Activated T-cell treated with anti-CD3 and anti-CD28 coated beads for 4 hours (primary cell): Measurements from ENCODE around the gene REEP6.
"Not testable (repeated sequence)": the region's sequence is repeated elsewhere in the genome, so short reads cannot be mapped to it uniquely, and the experiment has no call there.

Experiments
- DNase-seq: peaks from one replicate; pipeline ENCODE4 v3.0.0-alpha.2; 2020

The REEP6 gene

DNA sequence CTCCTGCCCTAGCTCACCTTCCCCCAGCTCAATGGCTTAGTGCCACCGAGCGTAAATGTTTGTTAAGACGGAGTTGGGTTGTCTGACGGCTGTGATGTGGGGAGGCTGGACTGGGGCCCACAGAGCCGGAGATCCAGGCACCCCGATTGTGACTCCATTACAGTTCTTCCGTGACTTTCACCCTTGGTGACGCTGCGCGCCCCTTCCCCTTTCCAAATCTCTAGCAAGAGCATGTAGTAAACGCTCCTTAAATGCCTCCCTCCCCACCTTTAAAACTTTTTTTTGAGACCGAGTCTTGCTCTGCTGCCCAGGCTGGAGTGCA is 829 bp downstream of the REEP6 start:
- DNase-seq, result no peak

DNA sequence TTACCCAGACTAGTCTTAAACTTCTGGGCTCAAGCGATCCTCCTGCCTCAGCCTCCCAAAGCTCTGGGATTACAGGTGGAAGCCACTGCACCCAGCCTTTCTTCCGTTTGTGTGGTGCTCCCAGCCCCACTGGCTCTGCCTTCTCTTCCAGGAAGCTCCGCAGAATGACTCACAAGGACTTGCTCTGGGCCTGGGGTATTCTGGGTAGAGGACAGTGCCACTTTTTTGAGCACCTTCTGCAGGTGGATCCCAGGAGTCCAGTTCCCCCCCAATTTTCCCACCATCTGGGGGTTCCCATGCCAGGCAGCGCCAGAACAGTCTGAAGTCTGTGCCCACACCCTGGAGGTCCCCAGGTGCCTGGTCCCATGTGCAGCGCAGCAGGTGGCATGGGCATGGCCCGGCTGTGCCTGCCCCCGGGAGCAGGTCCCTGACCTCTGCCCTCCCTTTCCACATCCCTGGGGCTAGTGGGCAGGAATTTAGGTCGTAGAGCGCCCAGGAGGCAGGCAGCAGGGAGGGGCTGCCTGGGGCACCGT is 1.6 kb downstream of the REEP6 start:
- no peak for DNase-seq

DNA sequence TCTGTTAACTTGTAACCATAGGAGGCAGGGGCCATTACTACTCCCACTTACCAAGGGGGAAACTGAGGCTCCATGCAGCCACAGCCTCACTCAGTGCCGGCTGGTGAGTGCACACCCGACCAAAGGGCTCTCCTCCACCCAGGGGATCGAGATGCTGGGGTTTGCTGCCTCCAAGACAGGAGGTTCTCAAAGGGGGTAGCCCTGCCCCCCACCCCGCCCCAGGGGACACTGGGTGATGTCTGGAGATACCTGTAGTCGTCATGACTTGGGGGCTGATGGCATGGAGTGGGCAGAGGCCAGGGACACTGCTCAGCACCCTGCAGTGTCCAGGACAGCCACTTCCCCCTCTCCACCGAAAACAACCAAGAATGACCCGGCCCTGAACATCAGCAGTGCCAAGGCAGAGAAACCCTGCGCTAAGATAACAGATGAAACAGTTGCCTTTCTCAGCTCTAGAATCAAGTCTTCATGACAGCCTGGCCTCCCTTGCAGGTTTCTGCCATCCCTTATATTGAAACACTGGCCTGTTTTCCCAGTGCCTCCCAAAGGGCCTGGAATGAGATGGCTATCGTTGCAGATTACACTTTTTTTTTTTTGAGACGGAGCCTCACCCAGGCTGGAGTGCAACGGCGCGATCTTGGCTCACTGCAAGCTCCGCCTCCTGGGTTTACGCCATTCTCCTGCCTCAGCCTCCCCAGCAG is 3.3 kb downstream of the REEP6 start:
- no peak for DNase-seq

DNA sequence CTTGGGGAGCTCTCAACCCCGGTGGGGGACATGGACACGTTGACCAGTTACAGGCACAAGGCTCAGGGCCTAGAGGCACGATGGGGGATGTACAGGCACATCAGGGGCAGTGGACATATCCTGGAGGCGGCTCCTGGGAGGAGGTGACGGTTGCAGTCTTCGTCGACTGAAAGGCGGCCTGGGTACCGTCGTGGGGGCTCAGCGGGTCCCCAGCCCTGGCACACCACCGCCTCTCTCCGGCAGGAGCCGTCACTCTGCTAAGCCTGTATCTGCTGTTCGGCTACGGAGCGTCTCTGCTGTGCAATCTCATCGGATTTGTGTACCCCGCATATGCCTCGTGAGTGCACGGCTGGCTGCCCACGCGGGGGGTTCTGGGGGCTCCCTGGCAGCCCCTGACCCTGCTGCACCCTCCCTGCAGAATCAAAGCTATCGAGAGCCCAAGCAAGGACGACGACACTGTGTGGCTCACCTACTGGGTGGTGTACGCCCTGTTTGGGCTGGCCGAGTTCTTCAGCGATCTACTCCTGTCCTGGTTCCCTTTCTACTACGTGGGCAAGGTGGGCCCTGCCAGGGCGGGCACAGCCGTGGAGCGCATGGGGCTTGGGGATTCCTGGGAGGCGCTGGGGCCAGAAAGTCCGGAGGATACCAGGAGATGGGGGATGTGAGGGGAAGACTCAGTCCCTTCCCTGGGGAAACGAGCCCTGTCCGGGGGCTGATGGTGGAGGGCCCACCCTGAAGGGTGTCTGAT is 4.2 kb downstream of the REEP6 start:
- no peak for DNase-seq

DNA sequence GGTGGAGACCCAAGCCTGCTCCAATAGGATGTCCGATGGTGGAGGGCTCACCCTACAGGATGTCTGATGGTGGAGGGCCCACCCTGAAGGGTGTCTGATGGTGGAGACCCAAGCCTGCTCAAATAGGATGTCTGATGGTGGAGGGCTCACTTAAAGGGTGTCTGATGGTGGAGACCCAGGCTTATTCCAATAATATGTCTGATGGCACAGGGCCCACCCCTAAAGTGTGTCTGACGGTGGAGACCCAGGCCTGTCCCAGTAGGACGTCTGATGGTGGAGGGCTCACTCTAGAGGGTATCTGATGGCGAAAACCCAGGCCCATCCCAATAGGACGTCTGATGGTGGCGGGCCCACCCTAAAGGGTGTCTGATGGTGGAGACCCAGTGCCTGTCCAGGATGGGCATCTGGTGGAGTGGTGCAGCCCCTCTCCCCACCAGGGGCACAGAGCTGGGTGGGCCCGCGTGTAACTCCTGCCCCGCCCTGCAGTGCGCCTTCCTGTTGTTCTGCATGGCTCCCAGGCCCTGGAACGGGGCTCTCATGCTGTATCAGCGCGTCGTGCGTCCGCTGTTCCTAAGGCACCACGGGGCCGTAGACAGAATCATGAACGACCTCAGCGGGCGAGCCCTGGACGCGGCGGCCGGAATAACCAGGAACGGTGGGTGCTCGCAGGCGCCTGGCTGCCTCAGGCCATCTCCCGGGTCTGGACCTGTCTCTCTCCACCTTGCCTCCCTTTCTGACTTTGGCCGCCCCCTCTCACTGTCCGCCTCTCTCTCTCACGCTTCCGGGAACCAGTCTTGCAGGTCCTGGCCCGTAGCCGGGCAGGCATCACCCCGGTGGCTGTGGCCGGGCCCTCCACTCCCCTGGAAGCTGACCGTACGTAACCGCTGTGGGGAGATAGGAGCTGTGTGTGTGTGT is 5.1 kb downstream of the REEP6 start:
- DNase-seq, result no peak

DNA sequence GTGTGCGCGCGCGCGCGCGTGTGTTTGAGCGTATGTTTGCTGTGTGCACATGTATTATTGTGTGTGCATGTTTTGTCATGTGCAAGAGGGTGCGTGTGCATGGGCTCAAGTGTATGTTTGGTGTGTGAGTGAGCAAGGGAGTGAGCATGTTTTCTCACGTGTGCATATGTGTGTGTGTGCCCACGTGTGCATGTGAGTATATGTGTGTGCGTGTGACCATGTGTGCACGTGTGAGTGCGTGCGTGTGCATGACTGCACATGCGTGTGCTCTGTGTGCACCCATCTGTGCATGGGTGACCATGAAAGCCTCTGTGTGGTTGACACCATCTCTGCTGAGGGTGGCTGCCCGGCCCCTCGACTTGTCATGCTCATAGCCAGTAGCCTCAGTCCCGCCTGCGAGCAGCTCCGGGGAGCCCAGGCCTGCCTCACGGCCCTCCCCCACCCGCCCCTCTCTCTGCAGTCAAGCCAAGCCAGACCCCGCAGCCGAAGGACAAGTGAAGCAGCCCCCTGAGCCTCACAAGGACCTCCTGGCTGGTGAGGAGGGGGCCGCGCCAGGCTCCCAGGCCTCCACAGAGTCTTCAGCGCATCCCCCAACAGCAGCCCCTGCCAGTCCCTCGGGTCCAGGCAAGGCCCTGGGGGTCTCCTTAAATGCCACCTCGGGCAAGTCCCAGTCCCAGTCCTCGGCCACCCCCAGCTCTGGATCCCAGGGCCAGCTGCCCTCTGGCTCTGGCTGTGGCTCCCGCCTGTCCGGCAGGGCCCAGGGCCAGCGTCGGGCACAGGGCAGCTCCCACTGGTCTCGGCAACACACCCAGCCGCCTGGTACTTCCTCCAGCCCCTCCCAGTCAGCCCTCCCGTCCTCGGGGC is 6.0 kb downstream of the REEP6 start:
- DNase-seq, result no peak

DNA sequence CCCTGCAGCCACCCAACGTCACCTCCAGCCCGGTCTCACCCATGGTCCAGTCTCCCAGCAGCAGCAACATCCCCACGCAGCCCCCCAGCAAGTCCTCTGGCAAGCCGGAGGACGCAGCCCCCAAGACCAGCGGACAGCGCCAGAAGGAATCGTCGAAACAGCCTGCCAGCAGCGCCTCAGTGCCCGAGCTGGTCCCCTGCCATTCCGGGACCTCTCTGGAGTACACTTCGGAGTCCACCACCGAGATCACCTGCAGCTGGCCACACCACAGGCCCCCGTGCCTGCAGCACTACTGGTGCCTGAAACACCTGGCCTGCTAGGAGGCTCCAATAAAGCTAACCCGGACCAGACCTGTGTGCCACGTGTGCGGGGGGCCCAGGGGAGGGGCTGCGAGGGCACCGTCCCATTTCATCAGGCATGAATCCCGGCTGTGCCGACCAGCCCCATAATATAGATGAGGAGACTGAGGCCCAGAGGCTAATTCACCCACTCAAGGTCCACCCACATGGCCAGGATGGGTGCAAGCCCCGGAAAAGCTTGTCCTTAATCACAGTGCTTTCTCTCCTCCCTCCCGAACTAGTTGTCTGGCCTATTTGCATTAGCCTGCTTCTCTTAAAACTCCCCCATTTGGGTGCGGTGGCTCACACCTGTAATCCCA is 6.7 kb downstream of the REEP6 start:
- no peak for DNase-seq

DNA sequence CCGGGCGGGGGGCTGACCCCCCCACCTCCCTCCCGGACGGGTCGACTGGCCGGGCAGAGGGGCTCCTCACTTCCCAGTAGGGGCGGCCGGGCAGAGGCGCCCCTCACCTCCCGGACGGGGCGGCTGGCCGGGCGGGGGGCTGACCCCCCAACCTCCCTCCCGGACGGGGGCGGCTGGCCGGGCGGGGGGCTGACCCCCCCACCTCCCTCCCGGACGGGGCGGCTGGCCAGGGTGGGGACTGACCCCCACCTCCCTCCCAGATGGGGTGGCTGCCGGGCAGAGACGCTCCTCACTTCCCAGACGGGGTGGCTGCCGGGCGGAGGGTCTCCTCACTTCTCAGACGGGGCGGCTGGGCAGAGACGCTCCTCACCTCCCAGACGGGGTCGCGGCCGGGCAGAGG is 8.2 kb downstream of the REEP6 start:
- not testable (repeated sequence) for DNase-seq

DNA sequence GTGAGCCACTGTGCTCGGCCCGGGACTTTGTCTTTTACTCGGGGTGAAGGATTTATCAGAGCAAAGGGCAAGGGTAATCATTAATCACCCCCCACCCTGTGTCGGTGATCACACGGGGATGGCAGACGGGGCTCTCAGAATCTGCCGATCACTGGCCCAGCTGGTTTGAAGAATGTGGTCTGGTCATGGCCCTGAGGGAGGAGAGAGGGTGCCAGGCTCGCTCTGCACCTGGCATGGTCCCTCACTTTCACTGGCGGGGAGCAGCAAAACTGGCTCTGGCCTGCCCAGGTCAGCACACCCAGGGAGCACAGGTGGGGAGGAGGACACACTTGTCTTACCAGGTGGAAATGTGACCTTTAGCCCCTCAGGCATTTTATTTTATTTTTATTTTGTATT is 10.2 kb downstream of the REEP6 start:
- DNase-seq, result no peak

DNA sequence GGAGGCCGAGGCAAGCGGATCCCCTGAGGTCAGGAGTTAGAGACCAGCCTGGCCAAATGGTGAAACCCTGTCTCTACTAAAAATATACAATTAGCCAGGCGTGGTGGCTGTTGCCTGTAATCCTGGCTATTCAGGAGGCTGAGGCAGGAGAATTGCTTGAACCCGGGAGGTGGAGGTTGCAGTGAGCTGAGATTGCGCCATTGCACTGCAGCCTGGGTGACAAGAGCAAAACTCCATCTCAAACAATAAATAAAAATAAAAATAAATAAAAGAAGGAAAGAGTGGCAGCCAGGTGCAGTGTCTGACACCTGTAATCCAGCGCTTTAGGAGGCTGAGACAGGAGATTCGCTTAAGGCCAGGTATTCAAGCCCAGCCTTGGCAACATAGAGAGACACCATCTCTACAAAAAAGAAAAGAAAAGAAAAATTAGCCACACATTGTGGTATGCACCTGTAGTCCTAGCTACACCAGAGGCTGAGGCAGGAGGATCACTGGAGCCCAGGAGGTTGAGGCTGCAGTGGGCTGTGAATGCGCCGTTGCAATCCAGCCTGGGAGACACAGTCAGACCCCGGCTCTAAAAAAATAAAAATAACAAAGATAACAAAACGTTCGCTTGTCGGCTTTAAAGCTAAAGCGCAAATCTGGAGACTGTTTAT is 11.6 kb downstream of the REEP6 start:
- no peak for DNase-seq

DNA sequence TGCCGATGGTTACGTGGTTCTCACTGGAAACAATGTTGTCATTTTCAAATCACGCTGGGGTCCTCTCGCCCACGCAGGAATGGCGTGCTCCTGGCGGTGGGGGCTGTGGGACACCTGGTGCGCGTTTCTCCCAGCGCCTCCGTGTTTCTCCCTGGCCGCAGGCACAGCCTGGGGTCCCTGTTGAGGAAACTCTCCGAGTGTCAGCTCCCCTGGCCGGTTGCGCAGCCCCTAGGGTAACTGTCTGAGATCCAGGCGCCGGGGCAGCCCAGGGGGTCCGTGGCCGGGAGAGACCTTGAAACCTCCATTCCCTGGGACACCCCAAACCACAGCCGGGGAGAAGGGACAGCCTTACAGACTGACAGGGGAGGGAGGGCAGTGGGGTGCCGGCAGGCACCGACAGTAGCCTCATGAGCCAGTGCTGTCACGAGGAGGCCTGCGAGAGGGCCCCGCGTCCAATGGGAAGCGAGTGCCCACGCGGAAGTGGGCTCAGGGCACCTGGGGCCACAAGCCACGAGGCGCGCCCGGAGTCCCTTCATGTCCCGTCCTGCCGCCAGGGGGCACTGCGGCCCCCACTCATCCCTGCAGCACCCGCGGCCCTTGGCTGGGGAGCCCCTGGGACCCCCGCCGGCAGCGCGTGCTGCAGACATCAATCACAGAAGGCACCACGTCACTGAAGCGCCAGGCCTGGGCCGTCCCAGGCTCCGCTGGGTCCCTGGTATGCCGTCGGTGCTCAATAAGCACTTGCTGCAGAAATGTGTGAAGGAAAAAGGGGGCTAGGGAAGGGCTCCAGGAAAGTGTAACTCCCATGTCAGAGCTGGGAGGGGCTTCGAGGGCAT is 12.3 kb downstream of the REEP6 start:
- peak; percentile 54 for DNase-seq

DNA sequence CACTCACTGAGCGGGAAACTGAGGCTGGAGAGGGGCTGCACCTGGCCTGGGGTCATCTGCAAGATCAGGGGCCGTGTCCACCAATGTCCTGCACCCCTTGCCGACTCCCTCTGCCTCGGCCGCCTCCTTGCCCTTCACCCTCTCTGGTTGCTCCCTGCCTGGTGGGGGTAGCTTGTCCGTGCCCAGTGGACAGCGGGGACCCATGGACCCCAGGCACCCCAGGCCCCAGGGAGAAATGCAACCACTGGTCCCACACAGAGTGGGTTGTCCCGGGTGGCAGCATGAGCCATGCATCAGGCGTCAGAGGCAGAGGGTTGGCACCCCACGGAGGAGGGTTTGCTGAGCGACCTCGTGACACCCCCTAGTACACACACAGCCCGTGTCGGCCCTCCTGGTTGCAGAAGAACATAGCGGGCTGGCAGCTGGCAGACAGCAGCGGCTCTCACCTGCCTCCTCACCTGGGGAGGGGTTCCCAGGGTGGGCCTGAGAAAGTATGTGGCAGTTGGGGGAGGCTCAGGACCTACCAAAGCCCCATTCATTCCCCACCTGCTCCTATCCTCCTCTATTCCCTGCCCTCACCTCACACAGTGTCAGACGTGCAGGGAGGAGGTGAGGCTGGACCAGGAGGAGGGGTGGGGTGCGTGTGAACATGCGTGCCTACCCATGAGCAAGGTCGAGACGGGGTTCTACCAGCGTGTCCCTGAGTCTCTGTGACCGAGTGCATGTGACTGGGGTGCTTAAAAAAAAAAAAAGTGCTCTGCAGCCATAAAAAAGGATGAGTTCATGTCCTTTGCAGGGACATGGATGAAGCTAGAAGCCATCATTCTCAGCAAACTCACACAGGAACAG is 13.2 kb downstream of the REEP6 start:
- DNase-seq, result no peak

DNA sequence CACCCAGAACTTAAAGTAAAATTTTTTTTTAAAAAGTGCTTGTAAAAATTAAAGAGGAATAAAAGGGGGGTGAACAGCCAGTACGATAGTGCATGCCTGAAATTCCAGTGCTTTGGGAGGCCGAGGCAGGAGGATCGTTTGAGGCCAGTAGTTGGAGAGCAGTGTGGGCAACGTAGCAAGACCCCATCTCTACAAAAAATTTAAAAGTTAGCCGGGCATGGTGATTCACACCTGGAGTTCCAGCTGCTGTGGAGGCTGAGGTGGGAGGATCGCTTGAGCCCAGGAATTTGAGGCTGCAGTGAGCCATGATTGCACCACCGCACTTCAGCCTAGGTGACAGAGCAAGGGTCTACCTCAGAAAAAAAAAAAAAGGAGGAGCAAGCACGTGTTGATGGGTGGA is 14.0 kb downstream of the REEP6 start:
- DNase-seq, result no peak

DNA sequence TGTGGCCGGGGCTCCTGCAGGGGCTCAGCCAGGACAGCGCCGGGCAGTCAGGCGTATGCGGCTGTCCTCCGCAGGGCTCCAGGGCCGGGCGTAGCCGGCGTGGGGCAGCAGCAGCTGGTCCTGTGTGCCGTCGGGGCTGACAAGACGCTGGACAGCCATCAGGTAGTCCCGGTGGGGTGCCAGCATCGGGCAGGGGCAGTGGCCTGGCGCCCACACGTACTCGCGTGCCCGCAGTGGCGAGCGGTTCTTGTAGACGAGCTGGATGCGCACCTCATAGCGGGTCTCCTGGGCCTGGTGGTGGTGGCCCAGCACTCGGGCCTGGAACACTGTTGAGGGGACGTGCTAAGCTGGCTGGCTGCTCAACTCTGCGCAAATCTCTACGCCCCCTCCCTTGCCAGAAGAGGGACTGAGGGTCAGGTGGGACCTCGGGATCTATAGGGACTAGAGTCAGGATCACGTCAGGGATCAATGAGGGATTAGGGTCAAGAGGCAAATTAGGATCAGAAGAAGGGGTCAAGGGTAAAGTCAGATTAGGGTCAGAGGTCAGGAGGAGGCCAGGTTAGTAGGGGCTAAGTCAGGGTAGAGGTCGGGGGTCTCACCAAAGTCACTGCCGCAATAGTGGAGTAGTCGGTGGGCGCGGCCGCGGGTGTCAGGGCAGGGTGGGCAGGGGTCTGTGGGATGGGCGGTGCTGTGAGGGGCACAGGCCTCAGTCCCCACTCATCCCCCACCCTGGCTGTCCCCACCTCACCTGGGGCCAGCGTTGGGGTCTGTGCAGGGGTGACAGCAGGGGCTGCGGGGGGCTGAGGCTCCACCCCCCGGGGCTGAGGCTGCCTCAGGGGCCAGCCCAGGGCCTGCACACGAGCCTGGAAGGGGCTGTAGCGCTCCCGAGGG is 15.3 kb downstream of the REEP6 start:
- no peak for DNase-seq

DNA sequence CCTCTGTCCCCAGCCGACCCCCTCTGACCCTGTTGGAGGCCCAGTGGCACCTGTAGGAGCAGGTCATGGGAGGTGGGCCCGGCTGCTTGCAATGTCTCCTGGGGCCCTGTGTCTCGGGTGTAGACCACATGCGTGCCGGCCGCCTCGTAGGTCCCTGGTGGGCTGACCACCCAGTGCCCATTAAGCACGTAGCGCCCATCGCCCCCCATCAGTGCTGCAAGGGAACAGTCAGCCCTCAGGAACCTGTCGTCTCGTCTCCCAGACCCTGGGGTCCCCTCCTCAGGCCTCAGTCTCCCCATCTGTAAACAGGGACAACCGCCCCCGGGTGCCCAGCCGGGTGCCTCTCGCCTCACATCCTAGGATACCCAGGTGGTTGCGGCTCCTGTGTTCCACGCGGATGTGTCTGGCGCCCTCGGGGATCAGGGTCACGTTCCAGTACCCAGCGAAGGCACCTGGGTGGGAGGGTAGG is 16.2 kb downstream of the REEP6 start:
- DNase-seq, result no peak

DNA sequence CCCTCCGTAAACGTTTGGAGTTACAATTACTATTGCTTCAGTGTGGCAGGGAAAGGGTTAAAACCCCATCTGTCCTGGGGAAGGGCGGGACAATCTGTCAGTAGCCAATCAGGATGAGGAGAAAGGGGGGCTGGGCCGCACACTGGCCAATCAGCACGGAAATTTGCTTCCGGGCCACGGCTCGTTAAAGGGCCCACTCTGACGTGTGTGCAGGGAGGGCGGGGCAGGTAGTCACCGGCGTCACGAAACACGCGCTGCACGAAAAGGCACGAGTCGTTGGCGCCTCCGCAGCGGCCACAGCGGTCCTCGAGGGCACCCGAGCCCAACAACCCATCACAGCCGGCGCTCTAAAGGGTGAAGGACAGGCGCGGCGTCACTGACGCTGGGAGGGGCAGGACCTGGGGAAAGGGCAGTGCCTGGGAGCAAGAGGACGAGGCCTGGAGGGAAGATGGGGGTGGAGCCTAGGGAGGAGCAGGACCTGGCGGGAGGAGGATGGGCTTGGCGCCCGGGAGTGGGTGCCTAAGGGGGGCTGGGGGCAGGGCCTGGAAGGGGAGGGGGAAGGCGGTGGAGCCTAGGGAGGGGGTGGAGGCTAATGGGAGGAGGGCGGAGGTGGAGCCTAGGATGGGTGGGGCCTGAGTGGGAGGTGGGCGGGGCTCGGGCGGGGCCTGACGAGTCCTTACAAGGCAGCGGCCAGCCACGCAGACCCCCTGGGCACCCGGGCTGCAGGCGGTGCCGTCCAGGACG is 17.0 kb downstream of the REEP6 start:
- DNase-seq, result peak; percentile 88

DNA sequence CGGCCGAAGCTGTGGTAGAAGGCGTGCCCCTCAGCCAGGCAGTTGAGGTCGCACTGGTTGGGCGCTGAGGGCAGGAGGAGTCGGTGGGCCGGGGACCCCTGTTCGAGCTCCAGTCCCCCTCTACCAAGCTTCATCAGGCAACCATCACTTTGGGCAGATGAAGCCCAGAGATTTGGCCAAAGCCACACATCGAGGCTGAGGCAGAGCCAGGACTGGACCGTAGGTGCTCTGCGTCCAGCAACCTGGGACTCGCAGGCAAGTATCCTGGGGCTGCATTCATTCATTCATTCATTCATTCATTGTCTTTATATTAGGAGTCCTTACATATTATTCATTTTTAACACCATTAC is 17.5 kb downstream of the REEP6 start:
- no peak for DNase-seq
